OCI-LY7 (cell line): ENCODE measurements around the gene PLOD1. TPM values are rescaled to one million over a fixed set of nuclear protein-coding genes. Genes with fewer than 3 reads are reported as not detected.

ENCODE experiments used
- BruUV-seq: library from RNA; stranded (reverse); fragments of 400-500 nt; replicated peaks from 2 replicates; lab custom pipeline; 2021; lab: Mats Ljungman, UMichigan
- CTCF ChIA-PET: fragments of 300-600 bp; sonication (Branson Sonifier 250); formaldehyde crosslinking; loops from one replicate; lab custom pipeline; 2022; ENCODE audit warnings: antibody characterized with exemption; ENCODE audit not compliant: unreplicated experiment; lab: Charles Lee
- POLR2A ChIA-PET: fragments of 300-600 bp; sonication (Branson Sonifier 250); formaldehyde crosslinking; loops from one replicate; lab custom pipeline; 2022; ENCODE audit warnings: antibody characterized with exemption; lab: Charles Lee
- DNase-seq: peaks from one replicate; pipeline ENCODE4 v3.0.0-alpha.2; 2015; ENCODE audit warnings: low spot score
- H2AFZ ChIP-seq: fragments of 200-600 bp; sonication (generic), shearing (Covaris generic); 2 replicates; pipeline ENCODE4 v1.6.1; 2014; ENCODE audit warnings: mild to moderate bottlenecking, antibody characterized with exemption, low read length, moderate library complexity
- H3K27ac ChIP-seq: fragments of 200-600 bp; sonication (generic); 2 replicates; pipeline ENCODE4 v1.5.1; 2014; ENCODE audit warnings: mixed run types, low read depth, mild to moderate bottlenecking, moderate library complexity, low read length, inconsistent platforms; ENCODE audit not compliant: poor library complexity, severe bottlenecking
- H3K36me3 ChIP-seq: fragments of 200-600 bp; sonication (generic); 2 replicates; pipeline ENCODE4 v1.6.1; 2014; ENCODE audit warnings: mild to moderate bottlenecking, antibody characterized with exemption, low read length, moderate library complexity, mixed read lengths; ENCODE audit not compliant: insufficient read depth
- H3K4me1 ChIP-seq: fragments of 200-600 bp; sonication (generic); 2 replicates; pipeline ENCODE4 v1.5.1; 2014; ENCODE audit warnings: mild to moderate bottlenecking, low read length; ENCODE audit not compliant: insufficient read depth, poor library complexity, severe bottlenecking
- H3K4me2 ChIP-seq: fragments of 200-600 bp; sonication (generic); 2 replicates; pipeline ENCODE4 v1.6.1; 2014; ENCODE audit warnings: mild to moderate bottlenecking, low read length
- H3K4me3 ChIP-seq: fragments of 200-600 bp; sonication (generic); 2 replicates; pipeline ENCODE4 v1.5.1; 2014; ENCODE audit warnings: mild to moderate bottlenecking, low read depth, low read length; ENCODE audit not compliant: poor library complexity, severe bottlenecking
- H3K79me2 ChIP-seq: fragments of 200-600 bp; sonication (generic); 2 replicates; pipeline ENCODE4 v1.6.1; 2016; ENCODE audit warnings: low read depth, mild to moderate bottlenecking, low read length, moderate library complexity, mixed read lengths; ENCODE audit not compliant: insufficient read depth
- H3K9me2 ChIP-seq: fragments of 200-600 bp; sonication (generic); 2 replicates; pipeline ENCODE4 v1.6.1; 2016; ENCODE audit warnings: mild to moderate bottlenecking, low read length, mixed read lengths; ENCODE audit not compliant: insufficient read depth
- H3K9me3 ChIP-seq: fragments of 200-600 bp; sonication (generic); 2 replicates; pipeline ENCODE4 v1.6.1; 2014; ENCODE audit warnings: mild to moderate bottlenecking, mixed run types, low read length, mixed read lengths
- H4K20me1 ChIP-seq: fragments of 200-600 bp; sonication (generic); 2 replicates; pipeline ENCODE4 v1.6.1; 2014; ENCODE audit warnings: mild to moderate bottlenecking, antibody characterized with exemption, low read length, moderate library complexity, mixed read lengths; ENCODE audit not compliant: insufficient read depth
- CTCF ChIP-seq: fragments of 200-600 bp; sonication (generic); conservative IDR thresholded peaks from 2 replicates; pipeline ENCODE4 v1.5.1; 2014; ENCODE audit warnings: mild to moderate bottlenecking, antibody characterized with exemption, low read length, moderate library complexity, mixed read lengths
- EZH2phosphoT487 ChIP-seq: fragments of 200-600 bp; sonication (generic); IDR thresholded peaks from 2 replicates; pipeline ENCODE4 v1.6.1; 2018; ENCODE audit warnings: low read depth, borderline replicate concordance, mild to moderate bottlenecking, mixed run types, antibody characterized with exemption, low read length, moderate library complexity, mixed read lengths
- intact Hi-C: fragments of 100-400 bp; cut with micrococcal nuclease; formaldehyde crosslinking; loops from one replicate; pipeline ENCODE4 v1.10.0; 2022; ENCODE audit not compliant: unreplicated experiment
- total RNA-seq, 2 experiments: library from RNA; depleted of rRNA in 1 of 2; stranded (reverse); fragments of >200 nt in 1 of 2; shearing (Covaris generic) in 1 of 2; gene quantifications; 2 replicates each; pipeline ENCODE4 v1.2.3, GENCODE V29; 2014 to 2022

Gene PLOD1
- total RNA-seq, 2 experiments from 2014 or later: 11.3 to 11.7 TPM

GRCh38 chr1:12001249-12001917, 66.9 kb downstream of the PLOD1 start:
- no peaks in the 10 kb centered on the region for H4K20me1 ChIP-seq
- H3K9me2 ChIP-seq: no peaks in the 10 kb centered on the region
- POLR2A ChIA-PET: no interaction called here
- CTCF ChIA-PET: no interaction called here
- no peaks in the 10 kb centered on the region for H3K79me2 ChIP-seq
- intact Hi-C loops: loop anchor here (1.0 kb wide), 1 partner anchor 78 kb away; no protein-coding TSS in a partner anchor
- no peak overlapping the region for H3K4me2 ChIP-seq
- TF ChIP-seq CTCF (peak; percentile 87), EZH2phosphoT487 (no peak)
- BruUV-seq: no TSS peak
- no peaks in the 10 kb centered on the region for H3K4me1 ChIP-seq
- no peak overlapping the region for H2AFZ ChIP-seq
- H3K27ac ChIP-seq: no peak overlapping the region
- peaks cover 88% of the 10 kb centered on the region for H3K36me3 ChIP-seq
- H3K4me3 ChIP-seq: no peak overlapping the region
- DNase-seq: peak; percentile 68
- H3K9me3 ChIP-seq: no peaks in the 10 kb centered on the region

GRCh38 chr1:12001996-12002493, 67.5 kb downstream of the PLOD1 start:
- Histone ChIP-seq H3K9me3 (no peaks in the 10 kb centered on the region), H3K36me3 (peaks cover 88% of the 10 kb centered on the region), H4K20me1 (no peaks in the 10 kb centered on the region), H3K4me3 (no peak overlapping the region), H3K4me1 (no peaks in the 10 kb centered on the region), H2AFZ (no peak overlapping the region), H3K4me2 (no peak overlapping the region), H3K79me2 (no peaks in the 10 kb centered on the region), H3K9me2 (no peaks in the 10 kb centered on the region), H3K27ac (no peak overlapping the region)
- POLR2A ChIA-PET: no interaction called here
- no peak for DNase-seq
- CTCF ChIA-PET: no interaction called here
- no peak for TF ChIP-seq CTCF
- TF ChIP-seq EZH2phosphoT487: no peak
- BruUV-seq: no TSS peak
- intact Hi-C loops: loop anchor here (1.0 kb wide), 1 partner anchor 77 kb away; no protein-coding TSS in a partner anchor

- no peak overlapping the region for H2AFZ ChIP-seq
- peaks cover 83% of the 10 kb centered on the region for H3K36me3 ChIP-seq
- H3K27ac ChIP-seq: no peak overlapping the region
- H3K4me2 ChIP-seq: no peak overlapping the region
- ChIA-PET POLR2A (no interaction called here), CTCF (no interaction called here)
- H3K4me1 ChIP-seq: no peaks in the 10 kb centered on the region
- intact Hi-C loops: no loop called here
- TF ChIP-seq CTCF: no peak
- TF ChIP-seq EZH2phosphoT487: no peak
- no peak overlapping the region for H3K4me3 ChIP-seq
- no peaks in the 10 kb centered on the region for H3K9me2 ChIP-seq
- no TSS peak for BruUV-seq
- no peaks in the 10 kb centered on the region for H3K79me2 ChIP-seq
- H3K9me3 ChIP-seq: no peaks in the 10 kb centered on the region
- no peak for DNase-seq
- no peaks in the 10 kb centered on the region for H4K20me1 ChIP-seq
Measured at GRCh38 chr1:12003762-12004161, 69.2 kb downstream of the PLOD1 start.
